Transverse colon (tissue), 4 donors: Measurements from ENCODE around the gene PPP4R3A. TPM values are rescaled to one million over a fixed set of nuclear protein-coding genes. Genes with fewer than 3 reads are reported as not detected.
"Not testable (repeated sequence)": the region's sequence is repeated elsewhere in the genome, so short reads cannot be mapped to it uniquely, and the experiment has no call there.

Experiments used
- DNase-seq: peaks from one replicate; pipeline ENCODE4 v3.0.0-alpha.2; 2019
- H3K27ac ChIP-seq, 4 donors: fragments of 200-600 bp; sonication (generic); 2 replicates each; pipeline ENCODE4 v1.5.1; 2016 to 2018; ENCODE audit warnings: inconsistent platforms in 4 of 4
- H3K27me3 ChIP-seq: fragments of 200-600 bp; sonication (generic); 2 replicates; pipeline ENCODE4 v1.5.1; 2017; ENCODE audit warnings: inconsistent platforms
- H3K36me3 ChIP-seq, 4 donors: fragments of 200-600 bp; sonication (generic); 2 replicates each; pipeline ENCODE4 v1.5.1; 2017 to 2019; ENCODE audit warnings: inconsistent platforms in 4 of 4
- H3K4me1 ChIP-seq, 4 donors: fragments of 200-600 bp; sonication (generic); 2 replicates each; pipeline ENCODE4 v1.5.1; 2017 to 2020; ENCODE audit warnings: inconsistent platforms in 4 of 4
- H3K4me3 ChIP-seq, 4 donors: fragments of 200-600 bp; sonication (generic); 1 replicate in 1 of 4; 2 replicates in 3 of 4; pipeline versions ENCODE4 v1.5.1 to v1.6.1; 2017 to 2019; ENCODE audit warnings: inconsistent platforms in 4 of 4
- H3K9me3 ChIP-seq, 2 donors: fragments of 200-600 bp; sonication (generic); 2 replicates each; pipeline ENCODE4 v1.5.1; 2017 to 2019; ENCODE audit warnings: inconsistent platforms in 2 of 2
- EP300 ChIP-seq: sonication (generic); formaldehyde crosslinking; IDR thresholded peaks from one replicate; pipeline ENCODE4 v1.6.1; 2017; ENCODE audit warnings: antibody characterized with exemption, low read depth
- POLR2A ChIP-seq: fragments of 450-650 bp; IDR thresholded peaks from one replicate; pipeline ENCODE4 v1.6.1; 2016; ENCODE audit warnings: antibody characterized with exemption, mild to moderate bottlenecking, moderate library complexity
- POLR2AphosphoS5 ChIP-seq, 3 donors: sonication (generic); formaldehyde crosslinking; IDR thresholded peaks; one replicate each; pipeline ENCODE4 v1.6.1; 2016; ENCODE audit warnings: antibody characterized with exemption in 3 of 3
- WGBS, 2 donors: methylation state at CpG; one replicate each; pipeline ENCODE4 v1.1.5; 2018; ENCODE audit warnings: low coverage in 1 of 2; 5-methylcytosine and 5-hydroxymethylcytosine counted together
- in situ Hi-C, 4 donors: fragments of 200-750 bp; cut with MboI; loops; one replicate each; pipeline versions ENCODE4 v1.15.0 to v1.15.1; 2017; ENCODE audit warnings: low sequenced_read_pairs in 3 of 4, low pct_ligation_motif_present in 1 of 4, low pct_unique_long_range_greater_than_20kb in 1 of 4
- intact Hi-C: fragments of 100-400 bp; cut with DNase I; formaldehyde crosslinking; loops from one replicate; pipeline ENCODE4 v1.15.1; 2023; ENCODE audit warnings: low total_unique reads
- total RNA-seq, 4 donors: library from RNA; depleted of rRNA; stranded (reverse); fragments of >200 nt; gene quantifications; one replicate each; pipeline ENCODE4 v1.1.0, GENCODE V29; 2016
- TF ChIP-seq, protein P1 (sequence below), 5 experiments: fragments of 200-600 bp in 3 of 5; fragments of 450-650 bp in 2 of 5; sonication (generic) in 3 of 5; IDR thresholded peaks; 1 replicate in 2 of 5; 2 replicates in 3 of 5; pipeline ENCODE4 v1.5.1; 2016 to 2017; ENCODE audit warnings: antibody characterized with exemption in 5 of 5, inconsistent platforms in 3 of 5, mild to moderate bottlenecking in 2 of 5, moderate library complexity in 1 of 5

The PPP4R3A gene
- total RNA-seq, 4 donors from 2014 or later: 79.4 to 121 (median 106) TPM

DNA sequence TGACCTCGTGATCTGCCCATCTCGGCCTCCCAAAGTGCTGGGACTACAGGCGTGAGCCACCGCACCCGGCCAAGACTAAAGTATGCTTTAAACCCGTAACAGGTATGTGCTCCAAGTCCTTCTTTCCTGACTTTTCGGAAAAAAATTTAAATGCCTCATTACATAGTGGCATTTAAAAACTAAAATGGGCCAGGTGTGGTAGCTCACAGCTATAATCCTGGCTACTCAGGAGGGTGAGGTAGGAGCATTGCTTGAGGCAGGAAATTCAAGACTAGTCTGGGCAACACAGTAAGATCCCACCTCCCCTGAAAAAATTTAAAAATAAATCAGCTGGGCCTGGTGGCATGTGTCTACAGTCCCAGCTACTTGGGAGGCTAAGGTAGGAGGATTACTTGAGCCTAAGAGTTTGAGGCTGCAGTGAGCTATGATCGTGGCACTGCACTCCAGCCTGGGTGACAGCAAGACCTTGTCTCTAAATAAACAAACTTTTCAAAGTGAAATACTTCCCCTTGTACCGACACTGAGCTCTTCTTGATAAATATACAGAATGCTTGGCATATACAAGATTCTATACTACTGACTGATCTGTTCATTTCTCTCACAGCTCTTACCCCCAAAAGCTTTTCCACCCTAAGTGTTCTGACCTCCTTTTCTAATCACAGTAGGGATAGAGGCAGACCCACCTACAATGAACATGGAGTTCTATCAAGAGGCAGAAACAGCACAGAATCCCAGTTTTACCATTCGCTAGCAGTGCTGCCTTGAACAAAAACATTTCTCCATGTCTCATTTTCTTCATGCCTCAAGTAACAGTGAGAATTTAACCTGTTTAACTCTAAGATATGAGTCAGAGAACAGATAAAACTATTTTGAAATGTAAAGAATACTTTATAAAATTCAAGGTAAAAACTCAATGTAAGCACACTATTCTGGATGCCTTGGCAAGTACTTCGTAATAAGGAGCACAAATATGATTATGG is 7.9 kb downstream of the PPP4R3A start:
- H3K27me3 ChIP-seq: no peaks in the 10 kb centered on the region
- no peak for TF ChIP-seq POLR2A
- TF ChIP-seq, protein P1, sequence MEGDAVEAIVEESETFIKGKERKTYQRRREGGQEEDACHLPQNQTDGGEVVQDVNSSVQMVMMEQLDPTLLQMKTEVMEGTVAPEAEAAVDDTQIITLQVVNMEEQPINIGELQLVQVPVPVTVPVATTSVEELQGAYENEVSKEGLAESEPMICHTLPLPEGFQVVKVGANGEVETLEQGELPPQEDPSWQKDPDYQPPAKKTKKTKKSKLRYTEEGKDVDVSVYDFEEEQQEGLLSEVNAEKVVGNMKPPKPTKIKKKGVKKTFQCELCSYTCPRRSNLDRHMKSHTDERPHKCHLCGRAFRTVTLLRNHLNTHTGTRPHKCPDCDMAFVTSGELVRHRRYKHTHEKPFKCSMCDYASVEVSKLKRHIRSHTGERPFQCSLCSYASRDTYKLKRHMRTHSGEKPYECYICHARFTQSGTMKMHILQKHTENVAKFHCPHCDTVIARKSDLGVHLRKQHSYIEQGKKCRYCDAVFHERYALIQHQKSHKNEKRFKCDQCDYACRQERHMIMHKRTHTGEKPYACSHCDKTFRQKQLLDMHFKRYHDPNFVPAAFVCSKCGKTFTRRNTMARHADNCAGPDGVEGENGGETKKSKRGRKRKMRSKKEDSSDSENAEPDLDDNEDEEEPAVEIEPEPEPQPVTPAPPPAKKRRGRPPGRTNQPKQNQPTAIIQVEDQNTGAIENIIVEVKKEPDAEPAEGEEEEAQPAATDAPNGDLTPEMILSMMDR (IDR thresholded peaks at IDR 0.05): no peak
- TF ChIP-seq POLR2AphosphoS5 (IDR thresholded peaks at IDR 0.05): no peak
- TF ChIP-seq EP300: no peak
- in situ Hi-C loops: no loop called here
- no peaks in the 10 kb centered on the region for H3K9me3 ChIP-seq
- peaks cover 3 to 51% (median 32%) of the 10 kb centered on the region in 4 donors for H3K4me1 ChIP-seq
- H3K27ac ChIP-seq: no peak overlapping the region
- intact Hi-C loops: no loop called here
- no peak overlapping the region for H3K4me3 ChIP-seq
- peaks cover 0 to 12% (median 0%) of the 10 kb centered on the region in 4 donors for H3K36me3 ChIP-seq
- WGBS, 2 donors: 90 to 94% methylated on average over 10 to 11 of the region's 11 CpGs
- no peak for DNase-seq

- in situ Hi-C loops: no loop called here
- no peak for DNase-seq
- Histone ChIP-seq H3K4me3 (no peak overlapping the region), H3K9me3 (no peaks in the 10 kb centered on the region), H3K36me3 (peaks cover 0 to 12% (median 0%) of the 10 kb centered on the region in 4 donors), H3K27me3 (no peaks in the 10 kb centered on the region), H3K4me1 (peaks cover 4 to 52% (median 33%) of the 10 kb centered on the region in 4 donors), H3K27ac (no peak overlapping the region)
- intact Hi-C loops: no loop called here
- TF ChIP-seq POLR2A (no peak), EP300 (no peak), POLR2AphosphoS5 (IDR thresholded peaks at IDR 0.05) (no peak)
- TF ChIP-seq, protein P1 (IDR thresholded peaks at IDR 0.05): no peak
- WGBS, 2 donors: 95% methylated on average over 3 of the region's 3 CpGs; no CpG with 5 or more reads in 1 of the 2 donors
Measured at GRCh38 chr14:91501348-91501747, 8.8 kb downstream of the PPP4R3A start.

- no peak overlapping the region for H3K27ac ChIP-seq
- in situ Hi-C loops: no loop called here
- H3K4me1 ChIP-seq: peaks cover 36 to 69% (median 58%) of the 10 kb centered on the region in 4 donors
Measured at GRCh38 chr14:91496790-91497189, 13.3 kb downstream of the PPP4R3A start.

GRCh38 chr14:91494392-91495065 is 15.6 kb downstream of the PPP4R3A start:
- H3K9me3 ChIP-seq, H3K36me3 ChIP-seq, DNase-seq, in situ Hi-C loops, intact Hi-C loops, H3K27me3 ChIP-seq, H3K4me3 ChIP-seq: not testable (repeated sequence)
- WGBS, 2 donors: 59 to 67% methylated on average over 8 of the region's 8 CpGs
- H3K27ac ChIP-seq: peak overlapping the region in 1 of 4 donors; percentile 26
- H3K4me1 ChIP-seq: peaks cover 38 to 65% (median 55%) of the 10 kb centered on the region in 4 donors

More at GRCh38 chr14:91496790-91497189, 13.3 kb downstream of the PPP4R3A start:
- intact Hi-C loops: no loop called here
- TF ChIP-seq, protein P1 (IDR thresholded peaks at IDR 0.05): no peak
- no peak for TF ChIP-seq POLR2A
- no peak for TF ChIP-seq POLR2AphosphoS5 (IDR thresholded peaks at IDR 0.05)
- TF ChIP-seq EP300: no peak
- DNase-seq: no peak
- Histone ChIP-seq H3K36me3 (no peaks in the 10 kb centered on the region), H3K9me3 (no peaks in the 10 kb centered on the region), H3K27me3 (no peaks in the 10 kb centered on the region), H3K4me3 (no peak overlapping the region)
- WGBS, 2 donors: 83 to 98% methylated on average over 1 of the region's 1 CpG
